RWPE2 (cell line): ENCODE results near the gene LOXL4.

Experiments
- ATAC-seq: fragments of 200-7000 bp; cut with Tn5 transposase; 3 replicates; pipeline ENCODE4 v1.9.1; 2021; ENCODE audit warnings: low read depth
- DNase-seq: peaks from one replicate; pipeline ENCODE4 v3.0.0-alpha.2; 2020; ENCODE audit warnings: low spot score
- H3K27ac ChIP-seq: fragments of 450-650 bp; 2 replicates; pipeline ENCODE4 v1.5.1; 2017; ENCODE audit warnings: mild to moderate bottlenecking; ENCODE audit not compliant: poor library complexity, severe bottlenecking
- H3K27me3 ChIP-seq: fragments of 250-450 bp; sonication (Bioruptor Pico); 2 replicates; pipeline ENCODE4 v1.5.1; 2021; ENCODE audit warnings: mild to moderate bottlenecking, moderate library complexity; ENCODE audit not compliant: insufficient read depth, poor library complexity, severe bottlenecking
- H3K36me3 ChIP-seq: fragments of 250-450 bp; sonication (Bioruptor Pico); 2 replicates; pipeline ENCODE4 v1.5.1; 2020; ENCODE audit warnings: low read depth, mild to moderate bottlenecking, moderate library complexity
- H3K4me1 ChIP-seq: fragments of 250-450 bp; sonication (Bioruptor Pico); 2 replicates; pipeline ENCODE4 v1.5.1; 2021; ENCODE audit warnings: mild to moderate bottlenecking, moderate library complexity; ENCODE audit not compliant: insufficient read depth, poor library complexity, severe bottlenecking
- H3K4me3 ChIP-seq: fragments of 250-450 bp; sonication (Bioruptor Pico); 2 replicates; pipeline ENCODE4 v1.5.1; 2021; ENCODE audit warnings: mild to moderate bottlenecking, moderate library complexity; ENCODE audit not compliant: severe bottlenecking
- H3K9me3 ChIP-seq: fragments of 250-450 bp; sonication (Bioruptor Pico); 2 replicates; pipeline ENCODE4 v1.5.1; 2021; ENCODE audit warnings: mild to moderate bottlenecking, moderate library complexity; ENCODE audit not compliant: severe bottlenecking
- CTCF ChIP-seq: fragments of 450-650 bp; IDR thresholded peaks from one replicate; pipeline ENCODE4 v1.5.1; 2017; ENCODE audit warnings: mild to moderate bottlenecking, moderate library complexity; ENCODE audit not compliant: poor library complexity, severe bottlenecking

LOXL4 gene

DNA sequence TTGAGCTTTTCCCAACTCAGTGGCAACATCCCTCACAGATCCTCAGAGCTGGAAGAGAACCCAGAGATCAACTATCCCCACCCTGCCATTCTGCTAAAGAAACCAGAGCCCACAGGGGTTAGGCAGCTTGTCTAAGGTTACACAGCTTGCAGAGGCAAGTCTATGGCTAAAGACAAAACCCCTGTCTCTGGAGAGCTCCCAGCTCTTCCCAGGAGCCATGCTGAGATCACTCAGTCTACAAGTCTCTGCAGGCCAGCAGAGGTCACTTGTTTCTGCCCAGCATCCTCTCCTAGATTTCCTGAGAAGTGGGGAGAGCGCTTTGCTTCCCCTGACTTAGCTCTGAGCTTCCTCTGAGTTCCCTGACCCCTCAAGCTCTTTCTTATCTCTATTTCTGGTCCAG, 28.5 kb upstream of the LOXL4 start:
- Histone ChIP-seq H3K4me1 (peaks cover 7% of the 10 kb centered on the region), H3K27me3 (no peaks in the 10 kb centered on the region), H3K36me3 (no peaks in the 10 kb centered on the region), H3K9me3 (no peaks in the 10 kb centered on the region), H3K27ac (no peak overlapping the region), H3K4me3 (no peak overlapping the region)
- DNase-seq (no peak), ATAC-seq (peak; percentile 85)
- TF ChIP-seq CTCF, result no peak

GRCh38 chr10:98295907-98296306, 27.9 kb upstream of the LOXL4 start:
- ATAC-seq (no peak), DNase-seq (no peak)
- Histone ChIP-seq H3K27me3 (no peaks in the 10 kb centered on the region), H3K27ac (no peak overlapping the region), H3K9me3 (no peaks in the 10 kb centered on the region), H3K4me3 (no peak overlapping the region), H3K4me1 (peaks cover 7% of the 10 kb centered on the region), H3K36me3 (no peaks in the 10 kb centered on the region)
- TF ChIP-seq CTCF, result no peak

DNA sequence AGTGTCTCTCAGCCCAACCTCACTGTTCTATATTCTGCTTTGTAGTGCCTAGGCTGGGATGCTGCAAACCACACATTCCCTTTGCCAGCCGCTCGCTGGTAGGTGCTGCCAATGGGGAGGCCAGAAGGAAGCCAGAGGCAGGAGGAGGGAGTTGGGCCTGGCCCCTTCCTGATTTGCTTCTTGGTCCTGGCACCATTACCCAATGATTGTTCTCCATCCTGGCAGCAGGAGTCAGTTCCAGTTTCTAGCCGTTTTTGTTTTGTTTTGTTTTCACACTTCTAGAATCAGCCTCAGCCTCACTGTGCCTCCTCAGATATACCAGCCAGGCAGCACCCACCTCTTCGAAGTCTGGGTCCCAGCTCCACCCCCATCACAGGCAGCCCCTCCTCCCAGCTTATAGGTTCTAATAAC, 27.4 kb upstream of the LOXL4 start:
- TF ChIP-seq CTCF, result no peak
- no peak for ATAC-seq

GRCh38 chr10:98294270-98294627, 26.3 kb upstream of the LOXL4 start:
- ATAC-seq (no peak), DNase-seq (no peak)
- TF ChIP-seq CTCF, result no peak
- no peaks in the 10 kb centered on the region for H3K36me3 ChIP-seq
- no peak overlapping the region for H3K4me3 ChIP-seq
- H3K27me3 ChIP-seq, result no peaks in the 10 kb centered on the region
- no peaks in the 10 kb centered on the region for H3K9me3 ChIP-seq
- no peak overlapping the region for H3K27ac ChIP-seq
- peaks cover 7% of the 10 kb centered on the region for H3K4me1 ChIP-seq

More for the DNA sequence above, 27.4 kb upstream of the LOXL4 start:
- DNase-seq, result no peak
- no peaks in the 10 kb centered on the region for H3K9me3 ChIP-seq
- no peaks in the 10 kb centered on the region for H3K36me3 ChIP-seq
- H3K27ac ChIP-seq, result no peak overlapping the region
- H3K4me3 ChIP-seq, result no peak overlapping the region
- peaks cover 7% of the 10 kb centered on the region for H3K4me1 ChIP-seq
- H3K27me3 ChIP-seq, result no peaks in the 10 kb centered on the region

GRCh38 chr10:98293550-98294269, 25.7 kb upstream of the LOXL4 start:
- Histone ChIP-seq H3K27ac (no peak overlapping the region), H3K27me3 (no peaks in the 10 kb centered on the region), H3K4me3 (no peak overlapping the region), H3K36me3 (no peaks in the 10 kb centered on the region), H3K9me3 (no peaks in the 10 kb centered on the region), H3K4me1 (peaks cover 7% of the 10 kb centered on the region)
- DNase-seq (no peak), ATAC-seq (no peak)
- no peak for TF ChIP-seq CTCF
